OCI-LY1 (cell line): ENCODE measurements around the gene CARMIL1.
A peak's percentile ranks its signal among the peaks of the same experiment; 100 is the strongest.

Source experiments
- H2AFZ ChIP-seq: fragments of 200-600 bp; sonication (generic), shearing (Covaris generic); 2 replicates; pipeline ENCODE4 v1.6.0; 2014; ENCODE audit warnings: antibody characterized with exemption, mild to moderate bottlenecking, low read length
- H3F3A ChIP-seq: fragments of 200-600 bp; sonication (generic), shearing (Covaris generic); 2 replicates; pipeline ENCODE4 v1.6.0; 2014; ENCODE audit warnings: mild to moderate bottlenecking, antibody characterized with exemption, low read length, moderate library complexity; ENCODE audit not compliant: insufficient read depth
- H3K27ac ChIP-seq: fragments of 200-600 bp; sonication (generic); 2 replicates; pipeline ENCODE4 v1.5.1; 2014; ENCODE audit warnings: low read length, mixed run types, mild to moderate bottlenecking, low read depth; ENCODE audit not compliant: poor library complexity, severe bottlenecking
- H3K27me3 ChIP-seq: fragments of 200-600 bp; sonication (generic); 2 replicates; pipeline ENCODE4 v1.6.0; 2014; ENCODE audit warnings: antibody characterized with exemption, mild to moderate bottlenecking, low read length, moderate library complexity; ENCODE audit not compliant: insufficient read depth
- H3K36me3 ChIP-seq: fragments of 200-600 bp; sonication (generic); 2 replicates; pipeline ENCODE4 v1.6.1; 2014; ENCODE audit warnings: mild to moderate bottlenecking, antibody characterized with exemption, low read length, moderate library complexity, mixed read lengths; ENCODE audit not compliant: insufficient read depth
- H3K4me1 ChIP-seq: fragments of 200-600 bp; sonication (generic); 2 replicates; pipeline ENCODE4 v1.5.1; 2014; ENCODE audit warnings: mild to moderate bottlenecking, low read length, moderate library complexity; ENCODE audit not compliant: insufficient read depth, severe bottlenecking
- H3K4me2 ChIP-seq: fragments of 200-600 bp; sonication (generic), shearing (Covaris generic); 2 replicates; pipeline ENCODE4 v1.6.1; 2014; ENCODE audit warnings: low read length
- H3K4me3 ChIP-seq: fragments of 200-600 bp; sonication (generic); 2 replicates; pipeline ENCODE4 v1.5.1; 2014; ENCODE audit warnings: low read length, low read depth, mild to moderate bottlenecking, mixed read lengths; ENCODE audit not compliant: poor library complexity, severe bottlenecking
- H3K79me2 ChIP-seq: fragments of 200-600 bp; shearing (Covaris generic); 2 replicates; pipeline ENCODE4 v1.6.1; 2016; ENCODE audit warnings: mixed run types, low read length, mixed read lengths; ENCODE audit not compliant: insufficient read depth
- H3K9ac ChIP-seq: fragments of 200-600 bp; sonication (generic), shearing (Covaris generic); 2 replicates; pipeline ENCODE4 v1.6.1; 2014; ENCODE audit warnings: mild to moderate bottlenecking, low read length, mixed read lengths
- H3K9me2 ChIP-seq: fragments of 200-600 bp; sonication (generic), shearing (Covaris generic); 2 replicates; pipeline ENCODE4 v1.6.1; 2014; ENCODE audit warnings: low read depth, mild to moderate bottlenecking, low read length, mixed read lengths
- H3K9me3 ChIP-seq: fragments of 200-600 bp; shearing (Covaris generic); 2 replicates; pipeline ENCODE4 v1.6.1; 2014; ENCODE audit warnings: low read length, mixed read lengths
- H4K20me1 ChIP-seq: fragments of 200-600 bp; sonication (generic), shearing (Covaris generic); 2 replicates; pipeline ENCODE4 v1.6.0; 2016; ENCODE audit warnings: mild to moderate bottlenecking, low read length; ENCODE audit not compliant: insufficient read depth
- CTCF ChIP-seq: fragments of 200-600 bp; sonication (generic), shearing (Covaris generic); IDR thresholded peaks from 2 replicates; pipeline ENCODE4 v1.5.1; 2017; ENCODE audit warnings: mild to moderate bottlenecking, antibody characterized with exemption, low read length, moderate library complexity, mixed read lengths
- EZH2 ChIP-seq: fragments of 200-600 bp; sonication (generic), shearing (Covaris generic); IDR thresholded peaks from 2 replicates; pipeline ENCODE4 v1.8.0; 2017; ENCODE audit warnings: borderline replicate concordance, mixed run types, mild to moderate bottlenecking, antibody characterized with exemption, low read length, moderate library complexity, mixed read lengths

CARMIL1 gene

GRCh38 chr6:25248123-25248522 is 31.1 kb upstream of the CARMIL1 start:
- Histone ChIP-seq H3K27me3 (no peaks in the 10 kb centered on the region), H3K36me3 (no peaks in the 10 kb centered on the region), H3F3A (no peaks in the 10 kb centered on the region), H3K4me2 (no peak overlapping the region), H4K20me1 (no peaks in the 10 kb centered on the region), H3K4me1 (peaks cover 15% of the 10 kb centered on the region), H3K9me3 (no peaks in the 10 kb centered on the region), H3K79me2 (no peaks in the 10 kb centered on the region), H3K9me2 (no peaks in the 10 kb centered on the region), H3K9ac (no peak overlapping the region), H2AFZ (no peak overlapping the region), H3K4me3 (no peak overlapping the region), H3K27ac (no peak overlapping the region)
- TF ChIP-seq EZH2 = no peak
- no peak for TF ChIP-seq CTCF

GRCh38 chr6:25249133-25249532 is 30.0 kb upstream of the CARMIL1 start:
- H3K4me2 ChIP-seq = no peak overlapping the region
- H3K9ac ChIP-seq = no peak overlapping the region
- no peak overlapping the region for H2AFZ ChIP-seq
- TF ChIP-seq EZH2 (no peak), CTCF (no peak)
- peaks cover 15% of the 10 kb centered on the region for H3K4me1 ChIP-seq
- H3K79me2 ChIP-seq = no peaks in the 10 kb centered on the region
- H3K4me3 ChIP-seq = no peak overlapping the region
- H3K27me3 ChIP-seq = no peaks in the 10 kb centered on the region
- H3K36me3 ChIP-seq = no peaks in the 10 kb centered on the region
- no peaks in the 10 kb centered on the region for H4K20me1 ChIP-seq
- H3K9me2 ChIP-seq = no peaks in the 10 kb centered on the region
- H3K27ac ChIP-seq = no peak overlapping the region
- no peaks in the 10 kb centered on the region for H3F3A ChIP-seq
- no peaks in the 10 kb centered on the region for H3K9me3 ChIP-seq

- peak overlapping the region; percentile 48 for H3K27ac ChIP-seq
- no peaks in the 10 kb centered on the region for H3K9me2 ChIP-seq
- peak overlapping the region; percentile 27; the same call in 1 of the 2 replicates for H3K4me2 ChIP-seq
- H4K20me1 ChIP-seq = no peaks in the 10 kb centered on the region
- H2AFZ ChIP-seq = peak overlapping the region; percentile 89; the same call in 1 of the 2 replicates
- TF ChIP-seq EZH2 = no peak
- no peak for TF ChIP-seq CTCF
- no peak overlapping the region for H3K9ac ChIP-seq
- no peak overlapping the region for H3K4me3 ChIP-seq
- H3F3A ChIP-seq = no peaks in the 10 kb centered on the region
- peaks cover 15% of the 10 kb centered on the region for H3K4me1 ChIP-seq
- no peaks in the 10 kb centered on the region for H3K79me2 ChIP-seq
- no peaks in the 10 kb centered on the region for H3K27me3 ChIP-seq
- no peaks in the 10 kb centered on the region for H3K36me3 ChIP-seq
- H3K9me3 ChIP-seq = no peaks in the 10 kb centered on the region
Observed at GRCh38 chr6:25250878-25251277, 28.3 kb upstream of the CARMIL1 start.
